Renal cortex interstitium (tissue), 11 donors: ENCODE results near the gene MCC. TPM values are rescaled to one million over a fixed set of nuclear protein-coding genes. Genes with fewer than 3 reads are reported as not detected.

ENCODE experiments used
- DNase-seq, 11 donors: peaks; one replicate each; pipeline ENCODE4 v3.0.0-alpha.2; 2013; ENCODE audit warnings: low read depth in 9 of 11, low spot score in 4 of 11; ENCODE audit errors: extremely low read depth in 1 of 11
- polyA plus RNA-seq, 3 donors: library from polyadenylated mRNA; unstranded; fragments of 120-200 nt; gene quantifications; one replicate each; pipeline ENCODE4 v1.2.1, GENCODE V29; 2013; ENCODE audit not compliant: insufficient read length in 3 of 3

MCC gene
- polyA plus RNA-seq, 3 donors: 28.4 to 32.1 (median 29.9) TPM

DNA sequence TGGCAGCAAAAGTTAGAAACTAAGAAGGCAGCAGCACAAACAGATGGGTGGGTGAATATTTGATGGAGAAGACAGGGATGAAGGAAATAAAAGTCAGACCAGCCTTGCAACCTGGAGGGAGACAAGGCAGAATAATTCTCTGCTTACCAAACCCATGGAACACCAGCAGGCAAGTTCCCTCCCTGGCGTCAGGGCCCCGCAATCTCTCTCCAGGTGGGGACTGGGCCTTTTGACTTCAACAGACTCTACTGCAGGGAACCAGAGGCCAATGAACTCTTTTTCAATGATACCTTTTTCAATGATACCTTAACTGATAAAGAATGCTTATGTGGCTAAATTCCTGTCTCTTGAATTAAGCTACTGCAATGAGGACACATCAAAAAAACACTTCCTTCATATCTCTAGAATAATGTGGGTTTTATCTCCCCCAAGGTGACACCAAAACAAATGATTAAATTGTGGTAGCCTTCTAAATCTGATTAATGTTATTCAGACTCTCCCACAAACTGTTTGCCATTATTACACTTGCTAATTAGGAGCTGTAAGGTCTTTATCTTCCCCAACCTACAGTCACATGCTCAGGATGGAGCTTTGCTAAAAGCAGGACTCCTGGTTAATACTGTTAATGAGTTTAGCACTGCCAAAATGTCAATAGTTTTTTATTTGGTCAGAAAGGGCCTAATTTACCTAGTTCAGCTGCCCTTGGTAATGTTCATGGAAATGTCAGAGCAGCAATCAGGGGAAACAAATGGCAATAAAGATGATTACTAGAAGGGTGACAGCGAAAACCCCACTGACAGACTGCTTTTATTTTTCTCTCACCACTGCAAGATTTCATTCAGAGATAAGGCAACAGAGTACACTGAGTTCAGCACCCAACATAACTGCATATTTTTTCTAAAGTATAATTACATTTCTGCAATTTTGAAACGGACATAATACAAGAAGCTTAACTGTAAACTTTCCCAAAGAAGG is 218.9 kb downstream of the MCC start:
- no peak for DNase-seq

DNA sequence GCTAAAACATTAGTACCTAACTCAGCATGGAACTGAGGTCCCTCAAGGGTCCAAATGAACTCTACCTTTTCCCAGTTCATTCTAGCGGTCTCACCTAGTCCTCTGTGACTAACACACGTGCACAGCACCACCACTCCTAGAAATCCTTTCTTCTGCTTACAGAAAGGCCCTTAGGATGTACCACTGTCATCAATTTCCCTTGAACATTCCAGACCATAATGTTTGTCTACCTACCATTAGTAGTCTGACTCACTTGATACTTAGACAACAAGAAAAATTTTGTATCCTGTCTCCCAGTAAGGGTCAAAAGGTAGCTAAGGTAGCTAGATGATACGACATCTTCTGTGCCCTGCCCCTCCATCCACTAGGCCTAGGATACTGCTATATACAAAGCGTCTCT is 220.0 kb downstream of the MCC start:
- no peak for DNase-seq

DNA sequence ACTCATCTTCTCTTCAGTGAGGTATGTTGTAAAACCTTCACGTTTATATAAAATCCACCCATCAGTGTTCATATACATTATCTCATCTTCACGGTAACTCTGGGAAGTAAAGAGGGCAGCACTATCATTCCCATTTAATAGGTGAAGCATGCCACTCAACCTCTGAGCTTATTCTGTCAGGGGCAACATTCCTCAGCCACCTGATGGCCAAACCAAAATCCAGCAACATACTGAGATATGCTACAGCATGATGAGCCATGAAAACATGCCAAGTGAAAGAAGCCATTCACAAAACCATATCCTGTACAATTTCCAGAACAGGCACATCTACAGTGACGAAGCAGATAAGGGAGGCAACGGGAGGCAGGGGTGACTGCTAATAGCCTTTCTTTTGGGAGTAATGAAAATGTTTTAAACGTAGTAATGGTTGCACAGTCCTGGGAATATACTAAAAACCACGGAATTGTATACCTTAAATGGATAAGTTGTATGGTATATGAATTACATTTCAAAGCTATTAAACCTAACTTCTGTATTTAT is 220.8 kb downstream of the MCC start:
- no peak for DNase-seq

DNA sequence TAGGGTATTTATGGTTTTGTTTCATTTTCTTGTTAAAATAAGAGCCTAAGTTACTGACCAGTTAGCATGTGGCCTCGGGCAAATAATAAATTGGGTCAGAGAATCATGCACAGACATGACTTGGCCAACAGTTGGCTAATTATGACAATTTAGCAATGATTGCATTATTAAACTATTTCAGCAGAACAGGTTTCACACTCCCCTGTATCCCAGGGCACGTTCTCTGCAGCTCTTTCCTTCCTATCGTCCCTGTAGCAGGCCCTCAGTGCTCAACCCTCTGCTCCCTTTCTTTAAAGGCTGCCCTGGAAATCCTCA is 221.4 kb downstream of the MCC start:
- no peak for DNase-seq

DNA sequence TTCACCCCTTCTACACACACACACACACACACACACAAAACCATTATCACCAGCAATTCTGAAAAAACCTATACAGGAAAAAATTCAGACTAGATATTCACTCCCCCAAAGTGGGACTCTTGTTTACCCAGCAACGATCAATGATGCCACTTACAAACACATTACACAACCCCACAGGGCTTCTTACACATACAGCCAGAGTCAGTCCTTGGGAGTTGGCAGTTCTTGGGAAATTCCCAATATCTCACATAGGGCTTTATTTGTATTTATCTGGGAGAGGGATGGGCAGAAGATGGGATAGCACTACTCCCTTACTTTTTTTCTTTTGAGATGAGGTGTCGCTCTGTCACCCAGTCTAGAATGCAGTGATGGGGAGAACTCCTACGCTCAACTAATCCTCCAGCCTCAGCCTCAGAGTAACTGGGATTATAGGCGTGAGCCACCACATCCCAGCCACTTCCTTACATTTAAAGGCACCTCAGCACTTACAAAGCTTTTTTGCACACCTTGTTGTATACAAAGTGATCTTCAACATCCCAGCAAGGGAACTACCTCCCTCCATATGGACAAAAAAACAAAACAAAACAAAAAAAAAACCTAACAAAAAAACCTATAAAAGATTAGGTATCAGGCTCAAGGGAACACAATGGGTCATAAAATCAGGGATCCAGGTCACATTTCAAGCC is 221.9 kb downstream of the MCC start:
- no peak for DNase-seq

DNA sequence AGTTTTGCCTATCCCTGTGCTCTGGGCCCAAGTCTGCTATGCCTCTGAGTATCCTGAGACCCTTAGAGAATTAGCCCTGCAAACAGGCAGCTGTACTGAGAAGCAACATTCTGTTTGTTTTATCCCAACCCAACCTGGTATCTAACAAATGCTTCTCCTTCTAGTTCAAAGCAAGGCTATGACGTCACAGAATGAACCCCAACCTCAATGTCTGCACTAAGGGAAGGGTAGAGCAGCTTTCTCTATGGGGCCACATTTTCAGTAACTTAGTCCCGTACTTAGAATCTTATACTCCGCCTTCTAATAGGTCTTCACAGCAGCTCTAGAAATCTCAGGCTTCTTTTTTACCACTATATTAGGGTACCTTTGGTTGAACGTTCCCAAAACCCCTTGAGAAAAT is 223.1 kb downstream of the MCC start:
- no peak for DNase-seq

DNA sequence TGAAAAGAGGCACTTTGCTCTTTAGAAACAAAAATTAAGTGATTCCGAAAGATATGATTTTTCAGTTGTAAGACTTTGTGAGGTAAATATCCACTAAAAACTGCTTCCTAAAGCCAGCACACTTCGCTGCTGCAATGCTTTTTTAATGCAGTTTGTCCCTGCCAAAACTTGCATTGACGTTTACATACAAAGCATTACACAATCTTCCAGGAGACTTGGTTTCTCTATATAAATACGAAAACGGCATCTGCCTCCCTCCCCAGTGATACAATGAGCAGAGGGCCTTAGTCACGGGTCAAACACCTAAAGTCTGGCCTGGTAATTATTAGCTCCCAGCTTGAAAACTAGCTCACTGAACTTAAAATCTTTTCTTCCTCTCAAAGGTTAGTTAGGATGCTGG is 224.2 kb downstream of the MCC start:
- no peak for DNase-seq

DNA sequence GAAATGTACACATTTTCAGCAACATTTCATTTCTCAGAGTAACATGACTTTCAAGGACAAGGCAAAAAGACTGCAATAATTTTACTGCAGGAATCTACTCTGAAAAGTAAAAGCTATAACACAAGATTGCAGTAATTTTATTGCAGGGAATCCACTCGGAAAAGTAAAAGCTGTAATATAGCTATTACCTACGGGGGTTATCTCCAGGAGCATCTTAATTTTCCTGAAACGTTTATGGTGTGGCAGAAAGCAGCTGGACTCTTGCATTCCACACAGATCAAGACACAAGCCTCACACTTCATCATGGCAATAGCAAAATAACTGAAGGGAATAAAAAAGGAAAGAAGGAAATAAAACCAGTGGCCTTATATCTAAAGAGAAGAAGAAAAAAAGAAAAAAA is 224.7 kb downstream of the MCC start:
- no peak for DNase-seq

DNA sequence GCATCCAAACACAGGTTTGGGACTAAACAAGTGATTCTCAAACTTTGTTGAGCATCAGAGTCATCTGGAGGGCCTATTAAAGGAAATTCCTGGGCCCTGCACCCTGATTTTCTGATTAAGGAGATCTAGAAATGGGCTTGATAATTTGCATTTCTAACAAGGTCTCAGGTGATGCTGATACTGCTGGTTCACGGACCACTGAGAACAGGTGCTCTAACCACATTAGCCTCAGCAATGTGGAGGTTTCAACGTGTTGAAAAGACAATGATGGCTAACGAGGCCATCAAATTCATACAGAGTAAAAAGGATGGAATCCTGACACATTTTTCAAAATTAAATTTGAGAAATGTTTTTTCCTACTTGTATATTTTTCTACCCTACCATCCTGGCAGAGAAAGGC is 225.6 kb downstream of the MCC start:
- DNase-seq: no peak

DNA sequence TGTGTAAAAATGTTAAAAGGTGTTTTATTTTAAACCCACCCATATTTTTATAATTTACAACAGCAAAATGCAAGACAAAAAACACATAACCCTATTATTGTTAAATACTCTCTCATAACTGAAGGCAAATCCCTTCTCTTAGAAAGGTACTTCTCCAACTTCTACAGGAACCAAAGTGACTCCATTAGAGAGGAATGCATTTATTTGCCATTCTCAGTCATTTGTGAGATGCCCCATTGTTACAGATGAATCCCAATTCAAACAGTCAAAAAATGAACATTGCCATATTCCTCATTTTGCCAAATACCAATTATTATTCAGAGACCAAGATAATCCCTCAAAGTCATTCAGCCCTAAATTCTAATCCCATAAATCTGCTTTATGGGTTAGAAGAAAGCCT is 229.2 kb downstream of the MCC start:
- no peak for DNase-seq

DNA sequence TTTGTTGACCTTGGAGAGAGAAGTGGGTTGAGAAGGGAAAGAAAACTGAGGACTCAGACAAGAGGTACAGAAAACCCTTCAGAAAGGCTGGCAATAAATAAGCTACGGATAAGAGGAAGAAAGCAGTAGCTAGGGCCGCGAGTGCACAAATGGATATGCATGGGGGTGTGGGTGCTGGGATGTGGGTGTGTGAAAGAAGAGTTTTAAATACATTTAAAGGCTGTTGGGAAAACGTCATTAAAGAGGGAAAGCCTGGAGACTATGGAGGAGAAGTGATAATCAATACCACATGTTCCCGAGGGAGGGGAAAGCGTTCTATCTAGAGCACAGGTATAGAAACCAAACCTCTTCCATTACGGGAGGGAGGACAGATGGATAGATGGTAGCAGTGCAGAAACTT is 230.7 kb downstream of the MCC start:
- DNase-seq: no peak

DNA sequence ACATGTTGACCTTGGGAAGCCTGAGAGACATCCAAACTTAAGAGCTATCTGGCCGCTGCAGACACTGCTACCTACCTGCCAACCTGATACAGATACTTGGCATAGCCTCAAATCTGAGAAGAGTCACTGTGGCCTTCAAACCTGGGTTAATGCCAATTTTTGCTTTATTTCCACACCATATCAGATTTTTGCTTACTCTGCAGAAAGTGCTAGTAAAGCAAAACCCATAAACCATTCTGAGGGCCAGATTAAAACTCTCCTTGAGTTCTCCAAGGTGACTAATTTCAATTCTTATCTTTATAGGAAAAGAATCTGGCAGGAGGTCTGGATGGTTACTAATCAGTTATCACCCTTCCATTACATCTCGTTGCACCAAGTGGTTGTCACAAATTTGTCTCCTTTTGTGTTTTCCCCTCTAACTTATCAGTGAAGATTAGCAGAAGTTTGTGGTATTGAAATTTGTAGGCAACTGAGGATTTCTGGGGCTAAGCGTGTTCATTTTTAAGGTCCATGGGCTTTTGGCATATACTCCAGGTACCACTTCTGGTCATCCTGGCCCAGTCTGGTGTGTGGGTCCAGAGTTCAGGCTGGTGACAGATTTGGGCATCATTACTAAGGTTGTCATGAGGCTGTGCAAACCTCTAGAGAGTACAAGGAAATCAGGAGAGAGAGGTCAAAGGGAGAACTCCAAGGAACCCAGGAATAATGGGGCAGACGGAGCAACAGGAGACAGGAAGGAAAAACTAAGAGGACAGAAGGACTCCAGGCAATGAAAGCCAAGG is 231.4 kb downstream of the MCC start:
- DNase-seq: no peak

DNA sequence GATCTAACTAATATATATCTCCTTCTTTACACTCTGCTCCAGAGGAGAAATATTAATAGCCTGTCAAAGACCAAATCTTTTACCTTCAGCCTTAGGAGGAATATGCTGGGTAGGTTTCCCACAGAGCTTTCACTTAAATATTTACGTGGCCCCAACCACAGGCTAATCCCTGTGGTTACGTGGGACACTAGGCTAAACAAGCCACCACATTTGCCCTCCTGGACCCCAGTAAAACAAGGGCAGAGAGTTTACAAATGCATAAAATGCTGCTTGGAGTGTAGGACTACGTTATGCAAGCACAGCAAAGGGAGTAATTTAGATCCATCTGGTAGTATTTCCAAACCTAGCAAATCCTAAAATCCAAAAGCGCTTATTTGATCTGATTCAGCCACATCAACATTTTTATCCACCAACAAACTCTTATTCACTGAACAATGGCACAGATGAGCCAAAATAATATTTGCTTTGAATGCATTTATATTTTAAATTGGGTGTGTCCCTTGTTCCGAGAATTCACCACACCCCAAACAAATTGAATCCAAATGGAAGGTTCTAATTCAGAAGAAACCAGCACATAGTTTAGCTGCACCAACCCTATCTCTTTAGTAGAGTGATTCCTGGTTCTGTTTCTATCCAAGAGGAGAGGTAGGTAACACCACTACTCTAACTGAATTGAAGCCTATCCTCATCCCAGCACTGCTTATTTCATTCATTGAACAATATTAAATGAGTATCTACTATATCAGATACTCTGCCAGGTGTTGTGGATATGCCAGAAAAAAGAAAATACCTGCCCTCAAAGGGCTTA is 232.5 kb downstream of the MCC start:
- DNase-seq: no peak

DNA sequence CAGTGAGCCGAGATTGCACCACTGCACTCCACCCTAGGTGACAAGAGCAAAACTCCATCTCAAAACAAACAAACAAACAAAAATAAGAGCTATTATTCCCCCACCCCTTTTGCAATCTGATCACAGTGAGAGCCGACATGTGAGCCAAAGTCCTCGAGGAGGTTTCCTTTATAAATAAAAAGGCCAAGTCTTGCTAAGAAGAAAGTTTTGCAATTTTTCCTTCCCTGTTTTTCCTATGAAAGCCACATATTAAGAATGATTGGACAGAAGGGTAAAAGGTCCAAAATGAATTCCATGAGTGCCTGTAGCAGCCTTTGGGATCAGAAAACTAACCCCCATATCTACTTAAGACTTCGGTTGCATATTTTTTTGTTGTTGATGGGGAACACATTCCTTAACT is 233.1 kb downstream of the MCC start:
- DNase-seq: no peak

DNA sequence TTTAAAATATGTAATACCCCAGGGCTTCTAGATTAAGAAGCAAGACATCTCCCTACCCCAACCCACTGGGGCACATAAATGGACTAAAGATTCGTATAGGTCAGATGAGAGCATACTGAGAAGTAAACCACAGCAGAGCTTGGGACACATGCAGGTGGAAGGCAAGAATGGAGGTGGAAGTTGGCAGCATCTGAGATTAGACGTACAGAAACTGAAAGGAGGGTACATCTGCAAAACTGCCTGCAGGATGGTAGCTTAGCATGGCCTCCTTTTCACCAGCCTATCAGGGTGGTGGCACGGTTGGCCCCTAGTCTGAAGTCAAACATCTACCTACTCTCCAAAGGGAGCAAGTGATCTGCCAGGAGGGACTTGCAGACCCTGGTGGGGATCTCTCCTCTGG is 235.2 kb downstream of the MCC start:
- no peak for DNase-seq

DNA sequence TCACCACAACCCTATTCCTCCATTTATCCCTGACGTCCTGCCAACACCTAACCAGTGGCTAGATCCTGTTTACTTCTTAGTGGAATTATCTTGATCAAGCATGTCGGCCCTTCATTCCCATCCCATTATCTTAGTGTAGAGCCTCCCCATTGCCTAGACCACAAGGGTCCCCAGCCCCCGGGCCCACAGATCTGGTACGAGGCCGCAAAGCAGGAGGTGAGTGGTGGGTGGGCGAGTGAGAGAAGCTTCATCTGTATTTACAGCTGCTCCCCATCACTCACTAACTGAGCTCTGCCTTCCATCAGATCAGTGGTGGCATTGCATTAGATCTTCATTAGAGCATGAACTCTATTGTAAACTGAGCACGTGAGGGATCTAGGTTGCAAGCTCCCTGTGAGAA is 236.2 kb downstream of the MCC start:
- DNase-seq: no peak

DNA sequence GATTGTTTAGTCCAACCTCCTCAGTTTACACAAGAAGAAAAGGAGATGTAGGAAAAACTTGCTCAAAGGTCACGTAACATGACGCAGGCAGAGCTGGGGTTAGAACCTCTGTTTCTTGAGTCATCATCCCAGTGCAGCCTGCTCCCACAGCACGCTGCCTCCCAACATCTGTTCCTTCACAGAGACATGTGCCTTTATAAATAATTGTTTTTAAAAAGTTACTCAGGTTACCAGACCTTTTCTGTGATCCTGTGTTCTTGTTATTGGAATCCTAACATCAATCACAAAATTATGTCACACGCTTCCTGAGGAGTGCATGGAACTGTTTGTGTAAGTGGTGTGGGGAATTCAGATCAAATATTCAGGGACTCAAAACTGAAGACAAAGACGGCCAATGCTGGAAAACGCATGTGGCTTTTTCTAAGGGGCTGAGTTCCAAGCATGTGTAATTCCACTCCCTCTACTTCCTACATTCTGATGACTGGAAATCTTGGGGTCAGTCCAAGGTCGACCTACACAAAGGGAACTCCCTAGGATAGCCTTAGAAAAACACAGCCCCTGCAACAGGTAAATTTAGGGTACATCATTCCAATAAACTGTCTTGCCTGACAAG is 237.8 kb downstream of the MCC start:
- peak; percentile 22 to 61 (median 43) for DNase-seq

DNA sequence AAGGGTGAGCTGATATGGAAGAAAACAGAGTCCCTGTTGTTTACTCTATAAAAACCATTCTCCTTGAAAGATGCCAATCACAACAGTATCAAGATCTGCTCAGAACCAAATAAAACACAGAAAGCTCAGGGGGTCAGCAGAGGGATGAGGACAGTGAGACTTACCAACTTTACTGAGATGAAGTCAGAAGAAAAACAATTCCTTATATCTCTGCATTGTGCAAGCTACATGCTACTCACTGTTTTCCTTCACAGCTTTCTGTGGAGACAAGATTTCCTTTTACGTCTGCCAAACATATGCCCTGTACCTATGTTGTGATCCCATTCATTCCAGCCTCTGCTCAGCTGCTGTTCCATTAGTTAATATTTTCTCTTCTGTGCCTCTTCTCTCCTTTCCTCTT is 239.0 kb downstream of the MCC start:
- DNase-seq: no peak
